GM10248 (cell line): Measurements from ENCODE around the gene KCNJ9.

Experiments
- CTCF ChIA-PET: fragments of 300-600 bp; sonication (Branson Sonifier 250); formaldehyde crosslinking; extraction: SDS; loops from one replicate; lab custom pipeline; 2021; ENCODE audit warnings: antibody characterized with exemption; lab: Yijun Ruan, JAX
- POLR2A ChIA-PET: fragments of 350-650 bp; sonication (Branson Sonifier 250); formaldehyde crosslinking; extraction: SDS; loops from one replicate; lab custom pipeline; 2020; ENCODE audit warnings: antibody characterized with exemption; lab: Yijun Ruan, JAX
- DNase-seq: peaks from one replicate; pipeline ENCODE4 v3.0.0; 2012; ENCODE audit errors: extremely low spot score
- CTCF ChIP-seq: IDR thresholded peaks from 2 replicates; pipeline ENCODE4 v1.5.1; 2012; ENCODE audit warnings: mild to moderate bottlenecking, low read depth; ENCODE audit errors: extremely low read depth, missing control alignments, control extremely low read depth

The KCNJ9 gene

GRCh38 chr1:160064164-160064563, 17.2 kb upstream of the KCNJ9 start:
- CTCF ChIA-PET, result interaction anchor here (1.1 to 45.2 kb wide), 4 partner anchors 15 to 37 kb away, joined by 3 to 983 read pairs (median 16); partner anchors contain the start of genes IGSF8, KCNJ10 and KCNJ9
- no peak for DNase-seq
- TF ChIP-seq CTCF, result no peak
- POLR2A ChIA-PET, result no interaction called here

- TF ChIP-seq CTCF, result no peak
- ChIA-PET POLR2A (no interaction called here), CTCF (interaction anchor here (45.2 kb wide), 1 partner anchor 20 kb away, joined by 983 read pairs; the partner anchor contains the start of genes IGSF8, KCNJ10 and KCNJ9)
- no peak for DNase-seq
Observed at GRCh38 chr1:160064746-160065145, 16.6 kb upstream of the KCNJ9 start.

GRCh38 chr1:160066829-160067745, 14.3 kb upstream of the KCNJ9 start:
- CTCF ChIA-PET, result interaction anchor here (0.6 to 45.2 kb wide), 4 partner anchors 9 to 59 kb away, joined by 3 to 983 read pairs (median 10); partner anchors contain the start of genes IGSF8, KCNJ10 and KCNJ9
- POLR2A ChIA-PET, result no interaction called here
- DNase-seq, result no peak
- TF ChIP-seq CTCF, result no peak

GRCh38 chr1:160068225-160068624, 13.1 kb upstream of the KCNJ9 start:
- POLR2A ChIA-PET, result no interaction called here
- TF ChIP-seq CTCF, result no peak
- CTCF ChIA-PET, result interaction anchor here (3.5 to 45.2 kb wide), 2 partner anchors 16 to 22 kb away, joined by 16 to 983 read pairs; partner anchors contain the start of genes IGSF8, KCNJ10 and KCNJ9
- DNase-seq, result no peak

- no peak for TF ChIP-seq CTCF
- CTCF ChIA-PET, result interaction anchor here (3.5 to 45.2 kb wide), 3 partner anchors 8 to 24 kb away, joined by 16 to 983 read pairs (median 983); partner anchors contain the start of genes IGSF8, KCNJ10 and KCNJ9
- POLR2A ChIA-PET, result no interaction called here
- no peak for DNase-seq
Observed at GRCh38 chr1:160069460-160070231, 11.7 kb upstream of the KCNJ9 start, which contains the start of gene KCNJ10. Gene KCNJ10, minus strand, starts transcription at chr1:160070160. Its CDS starts 27,628 bp downstream, at chr1:160042532.
